T-helper 22 cell (primary cell): ENCODE measurements around the gene RAC3.

Source experiments
- DNase-seq: peaks from one replicate; pipeline ENCODE4 v3.0.0-alpha.2; 2020; ENCODE audit warnings: low read depth

Gene RAC3

GRCh38 chr17:81999587-81999975 is 31.9 kb upstream of the RAC3 start:
- no peak for DNase-seq

GRCh38 chr17:81999976-82000802 is 31.3 kb upstream of the RAC3 start:
- DNase-seq, result no peak

- DNase-seq, result no peak
Measured at GRCh38 chr17:82000803-82001570, 30.5 kb upstream of the RAC3 start.

- no peak for DNase-seq
Measured at GRCh38 chr17:82001571-82002056, 29.9 kb upstream of the RAC3 start.

- DNase-seq, result no peak
Measured at GRCh38 chr17:82003411-82004381, 27.8 kb upstream of the RAC3 start.

GRCh38 chr17:82004517-82005455 is 26.7 kb upstream of the RAC3 start:
- DNase-seq, result no peak

- DNase-seq, result no peak
Measured at GRCh38 chr17:82005701-82006348, 25.7 kb upstream of the RAC3 start.

GRCh38 chr17:82006468-82007227 is 24.8 kb upstream of the RAC3 start:
- no peak for DNase-seq

GRCh38 chr17:82007228-82007494 is 24.3 kb upstream of the RAC3 start:
- no peak for DNase-seq

- DNase-seq, result no peak
Measured at GRCh38 chr17:82007495-82008257, 23.8 kb upstream of the RAC3 start.

GRCh38 chr17:82008258-82008940 is 23.1 kb upstream of the RAC3 start:
- no peak for DNase-seq

GRCh38 chr17:82008941-82009405 is 22.5 kb upstream of the RAC3 start:
- DNase-seq, result no peak

GRCh38 chr17:82009413-82009812 is 22.1 kb upstream of the RAC3 start:
- DNase-seq, result no peak

- DNase-seq, result no peak
Measured at GRCh38 chr17:82010575-82011525, 20.6 kb upstream of the RAC3 start.

- DNase-seq, result no peak
Measured at GRCh38 chr17:82011617-82012187, 19.8 kb upstream of the RAC3 start.

GRCh38 chr17:82012261-82012639 is 19.2 kb upstream of the RAC3 start:
- DNase-seq, result no peak
